ENCODE data around the gene ANO9. TPM values are rescaled to one million over a fixed set of nuclear protein-coding genes. Genes with fewer than 3 reads are reported as not detected.
A peak's percentile ranks its signal among the peaks of the same experiment; 100 is the strongest.
"Not testable (repeated sequence)": the region's sequence is repeated elsewhere in the genome, so short reads cannot be mapped to it uniquely, and the experiment has no call there.

The ANO9 gene
- total RNA-seq, 1 donor from 2014 or later, result 1.9 TPM

DNA sequence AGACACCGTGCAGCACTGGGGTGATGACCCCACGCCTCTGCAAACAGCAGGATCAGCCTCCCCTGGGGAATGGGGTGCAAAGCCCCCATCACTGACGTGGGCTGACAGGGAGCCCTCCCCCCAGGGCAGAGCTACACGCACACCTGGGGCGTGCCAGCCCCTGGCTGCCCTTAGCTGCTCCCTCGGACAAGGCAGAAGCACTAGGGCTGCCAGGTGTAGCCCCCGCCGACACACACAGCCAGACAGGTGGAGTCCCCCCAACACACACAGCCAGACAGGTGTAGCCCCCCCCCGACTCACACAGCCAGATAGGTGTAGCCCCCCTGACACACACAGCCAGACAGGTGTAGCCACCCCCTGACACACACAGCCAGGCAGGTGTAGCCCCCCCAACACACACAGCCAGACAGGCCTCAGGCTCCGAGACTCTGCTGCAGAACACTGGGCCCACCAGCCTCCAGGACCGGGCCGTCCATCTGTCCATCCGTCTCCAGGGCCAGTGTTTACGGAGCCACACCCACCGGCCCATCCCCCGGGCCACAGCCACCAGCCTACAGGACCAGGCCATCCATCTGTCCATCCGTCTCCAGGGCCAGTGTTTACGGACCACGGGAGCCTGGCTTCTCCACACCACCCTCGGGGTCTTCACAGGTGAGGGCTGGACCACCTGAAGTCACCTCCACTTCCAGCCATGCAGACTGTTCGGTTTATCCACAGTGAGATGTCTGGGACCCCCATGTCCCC lies 3.5 kb downstream of the ANO9 start:
- peaks cover 4% of the 10 kb centered on the region for H3K9me3 ChIP-seq (ENCODE audit: insufficient read depth, low read depth, low read length)
- Mint-ChIP-seq H3K27me3 (ENCODE audit: low read depth, unreplicated experiment) (peaks cover 9% of the 10 kb centered on the region), H3K4me1 (ENCODE audit: low read depth, unreplicated experiment) (no peaks in the 10 kb centered on the region), H3K27ac (ENCODE audit: unreplicated experiment) (no peak overlapping the region), H3K36me3 (ENCODE audit: low read depth, unreplicated experiment) (peaks cover 6% of the 10 kb centered on the region), H3K9me3 (ENCODE audit: unreplicated experiment) (peaks cover 2% of the 10 kb centered on the region), H3K4me3 (ENCODE audit: unreplicated experiment) (no peak overlapping the region)
- no peaks in the 10 kb centered on the region for H3K4me1 ChIP-seq (ENCODE audit: insufficient read depth, low read length)
- H3K79me2 ChIP-seq (ENCODE audit: insufficient read depth, low read length), result no peaks in the 10 kb centered on the region
- no peak overlapping the region for H3K4me3 ChIP-seq (ENCODE audit: insufficient read depth, low read depth, low read length)
- H3K27me3 ChIP-seq (ENCODE audit: insufficient read depth, low read length), result peaks cover 3% of the 10 kb centered on the region
- no peak overlapping the region for H3K4me2 ChIP-seq (ENCODE audit: low read length)
- no peak overlapping the region for H3K27ac ChIP-seq (ENCODE audit: low read depth, low read length)
- H4K20me1 ChIP-seq (ENCODE audit: insufficient read depth, low read length), result no peaks in the 10 kb centered on the region
- H2AFZ ChIP-seq (ENCODE audit: low read depth, low read length), result no peak overlapping the region
- no peak for TF ChIP-seq EZH2 (IDR thresholded peaks at IDR 0.05; ENCODE audit: insufficient read depth, low read length)
- TF ChIP-seq, protein P1, sequence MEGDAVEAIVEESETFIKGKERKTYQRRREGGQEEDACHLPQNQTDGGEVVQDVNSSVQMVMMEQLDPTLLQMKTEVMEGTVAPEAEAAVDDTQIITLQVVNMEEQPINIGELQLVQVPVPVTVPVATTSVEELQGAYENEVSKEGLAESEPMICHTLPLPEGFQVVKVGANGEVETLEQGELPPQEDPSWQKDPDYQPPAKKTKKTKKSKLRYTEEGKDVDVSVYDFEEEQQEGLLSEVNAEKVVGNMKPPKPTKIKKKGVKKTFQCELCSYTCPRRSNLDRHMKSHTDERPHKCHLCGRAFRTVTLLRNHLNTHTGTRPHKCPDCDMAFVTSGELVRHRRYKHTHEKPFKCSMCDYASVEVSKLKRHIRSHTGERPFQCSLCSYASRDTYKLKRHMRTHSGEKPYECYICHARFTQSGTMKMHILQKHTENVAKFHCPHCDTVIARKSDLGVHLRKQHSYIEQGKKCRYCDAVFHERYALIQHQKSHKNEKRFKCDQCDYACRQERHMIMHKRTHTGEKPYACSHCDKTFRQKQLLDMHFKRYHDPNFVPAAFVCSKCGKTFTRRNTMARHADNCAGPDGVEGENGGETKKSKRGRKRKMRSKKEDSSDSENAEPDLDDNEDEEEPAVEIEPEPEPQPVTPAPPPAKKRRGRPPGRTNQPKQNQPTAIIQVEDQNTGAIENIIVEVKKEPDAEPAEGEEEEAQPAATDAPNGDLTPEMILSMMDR (IDR thresholded peaks at IDR 0.05; ENCODE audit: insufficient read depth, low read depth, low read length), result no peak
- no peak overlapping the region for H3K9ac ChIP-seq (ENCODE audit: low read length)
- DNase-seq (ENCODE audit: low read depth), result no peak
- no peaks in the 10 kb centered on the region for H3K36me3 ChIP-seq (ENCODE audit: insufficient read depth, low read length)
- no peak for FAIRE-seq

DNA sequence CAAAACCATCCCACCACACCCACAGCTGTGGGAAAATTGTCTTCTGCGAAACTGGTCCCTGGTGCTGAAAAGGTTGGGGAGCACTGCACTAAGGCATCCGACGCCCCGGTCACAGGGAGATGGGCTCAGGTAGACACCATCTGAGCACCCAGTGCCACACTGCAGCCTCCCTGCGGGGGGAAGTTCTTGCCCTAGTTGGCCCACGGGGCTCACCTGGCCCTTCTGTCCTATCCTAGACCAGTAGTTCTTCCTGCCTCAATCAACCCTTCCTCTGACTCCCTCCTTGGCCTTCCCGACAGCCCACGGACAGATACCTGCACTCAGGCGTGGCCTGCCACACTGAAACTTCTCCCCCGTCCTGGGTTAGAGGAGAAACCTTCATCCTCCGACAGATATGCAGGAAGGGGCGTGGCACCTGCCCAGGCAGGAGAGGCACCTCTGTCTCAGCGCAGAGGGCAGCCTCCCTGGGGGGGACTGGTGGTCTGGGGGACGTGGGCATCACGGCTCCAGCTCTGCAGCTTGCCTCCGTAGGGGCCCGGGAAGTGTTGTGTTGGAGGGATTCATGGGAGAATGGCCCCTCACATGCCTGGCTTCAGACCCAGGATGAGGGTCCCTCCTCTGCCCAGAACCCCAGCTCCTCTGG lies 4.5 kb downstream of the ANO9 start:
- peaks cover 6% of the 10 kb centered on the region for H3K36me3 Mint-ChIP-seq (ENCODE audit: low read depth, unreplicated experiment)

DNA sequence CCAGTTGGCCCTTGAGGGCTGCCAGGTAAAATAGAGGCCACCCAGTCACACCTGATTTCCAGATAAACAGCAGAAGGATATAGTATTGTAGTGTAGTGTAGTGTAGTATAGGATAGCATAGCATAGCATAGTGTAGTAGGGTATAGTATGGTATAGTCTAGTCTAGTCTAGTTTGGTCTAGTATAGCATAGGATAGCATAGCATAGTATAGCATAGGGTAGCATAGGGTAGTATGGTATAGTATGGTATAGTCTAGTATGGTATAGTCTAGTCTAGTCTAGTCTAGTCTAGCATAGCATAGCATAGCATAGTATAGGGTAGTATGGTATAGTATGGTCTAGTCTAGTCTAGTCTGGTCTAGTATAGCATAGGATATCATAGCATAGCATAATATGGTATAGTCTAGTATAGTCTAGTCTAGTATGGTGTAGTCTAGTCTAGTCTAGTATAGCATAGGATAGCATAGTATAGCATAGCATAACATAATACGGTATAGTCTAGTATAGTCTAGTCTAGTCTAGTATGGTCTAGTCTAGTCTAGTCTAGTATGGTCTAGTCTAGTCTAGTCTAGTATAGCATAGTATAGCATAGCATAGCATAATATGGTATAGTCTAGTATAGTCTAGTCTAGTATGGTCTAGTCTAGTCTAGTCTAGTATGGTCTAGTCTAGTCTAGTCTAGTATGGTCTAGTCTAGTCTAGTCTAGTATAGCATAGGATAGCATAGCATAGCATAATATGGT lies 6.6 kb downstream of the ANO9 start:
- H3K4me1 Mint-ChIP-seq (ENCODE audit: low read depth, unreplicated experiment); H3K36me3 Mint-ChIP-seq (ENCODE audit: low read depth, unreplicated experiment); H2AFZ ChIP-seq (ENCODE audit: low read depth, low read length); H3K9me3 Mint-ChIP-seq (ENCODE audit: unreplicated experiment); H3K9ac ChIP-seq (ENCODE audit: low read length); H3K27me3 ChIP-seq (ENCODE audit: insufficient read depth, low read length); H3K36me3 ChIP-seq (ENCODE audit: insufficient read depth, low read length); H3K27me3 Mint-ChIP-seq (ENCODE audit: low read depth, unreplicated experiment); H3K4me3 Mint-ChIP-seq (ENCODE audit: unreplicated experiment); DNase-seq (ENCODE audit: low read depth); H3K27ac ChIP-seq (ENCODE audit: low read depth, low read length); H3K4me3 ChIP-seq (ENCODE audit: insufficient read depth, low read depth, low read length); H3K4me1 ChIP-seq (ENCODE audit: insufficient read depth, low read length); H3K79me2 ChIP-seq (ENCODE audit: insufficient read depth, low read length); H3K27ac Mint-ChIP-seq (ENCODE audit: unreplicated experiment); H3K4me2 ChIP-seq (ENCODE audit: low read length); H4K20me1 ChIP-seq (ENCODE audit: insufficient read depth, low read length); H3K9me3 ChIP-seq (ENCODE audit: insufficient read depth, low read depth, low read length): not testable (repeated sequence)
- peak; percentile 81 for FAIRE-seq

More for the DNA sequence above, 4.5 kb downstream of the ANO9 start:
- peaks cover 9% of the 10 kb centered on the region for H3K27me3 Mint-ChIP-seq (ENCODE audit: low read depth, unreplicated experiment)
- no peak overlapping the region for H2AFZ ChIP-seq (ENCODE audit: low read depth, low read length)
- no peak overlapping the region for H3K4me3 Mint-ChIP-seq (ENCODE audit: unreplicated experiment)
- no peak overlapping the region for H3K4me2 ChIP-seq (ENCODE audit: low read length)
- peaks cover 3% of the 10 kb centered on the region for H3K27me3 ChIP-seq (ENCODE audit: insufficient read depth, low read length)
- peaks cover 4% of the 10 kb centered on the region for H3K9me3 ChIP-seq (ENCODE audit: insufficient read depth, low read depth, low read length)
- no peak for FAIRE-seq
- H3K9me3 Mint-ChIP-seq (ENCODE audit: unreplicated experiment), result peaks cover 2% of the 10 kb centered on the region
- H3K4me1 ChIP-seq (ENCODE audit: insufficient read depth, low read length), result no peaks in the 10 kb centered on the region
- no peaks in the 10 kb centered on the region for H3K36me3 ChIP-seq (ENCODE audit: insufficient read depth, low read length)
- no peak for TF ChIP-seq EZH2 (IDR thresholded peaks at IDR 0.05; ENCODE audit: insufficient read depth, low read length)
- TF ChIP-seq, protein P1 (IDR thresholded peaks at IDR 0.05; ENCODE audit: insufficient read depth, low read depth, low read length), result no peak
- H3K4me1 Mint-ChIP-seq (ENCODE audit: low read depth, unreplicated experiment), result no peaks in the 10 kb centered on the region
- no peak overlapping the region for H3K9ac ChIP-seq (ENCODE audit: low read length)
- H4K20me1 ChIP-seq (ENCODE audit: insufficient read depth, low read length), result no peaks in the 10 kb centered on the region
- DNase-seq (ENCODE audit: low read depth), result no peak
- H3K4me3 ChIP-seq (ENCODE audit: insufficient read depth, low read depth, low read length), result no peak overlapping the region
- no peak overlapping the region for H3K27ac ChIP-seq (ENCODE audit: low read depth, low read length)
- no peaks in the 10 kb centered on the region for H3K79me2 ChIP-seq (ENCODE audit: insufficient read depth, low read length)
- H3K27ac Mint-ChIP-seq (ENCODE audit: unreplicated experiment), result no peak overlapping the region
